Measurements from ENCODE around the gene TSNAXIP1. TPM values are rescaled to one million over a fixed set of nuclear protein-coding genes. Genes with fewer than 3 reads are reported as not detected.

TSNAXIP1 gene
- total and polyA plus RNA-seq, 4 donors = 4.1 to 8.7 (median 5.0) TPM

- H3K9ac ChIP-seq (ENCODE audit: insufficient read depth in 1 of 2, low read length in 2 of 2) = peak overlapping the region in 1 of 2 donors; percentile 52
- H3K36me3 ChIP-seq (ENCODE audit: control insufficient read depth in 4 of 4, insufficient read depth in 4 of 4, low read length in 4 of 4) = peaks cover 0 to 6% (median 1%) of the 10 kb centered on the region in 4 donors
- TF ChIP-seq CTCF (IDR thresholded peaks at IDR 0.05; ENCODE audit: control extremely low read depth, extremely low read depth) = no peak
- ATAC-seq (ENCODE audit: insufficient read depth, low FRiP score) (no peak), DNase-seq (no peak)
- 52 to 68% methylated on average over 17 of the region's 17 CpGs for WGBS, 2 donors
- H3K4me1 ChIP-seq (ENCODE audit: control insufficient read depth in 5 of 5, insufficient read depth in 5 of 5, low read length in 5 of 5) = peaks cover 14 to 35% (median 17%) of the 10 kb centered on the region in 5 donors
- H3K4me3 ChIP-seq = no peak overlapping the region
- no peaks in the 10 kb centered on the region for H3K9me3 ChIP-seq (ENCODE audit: control insufficient read depth in 4 of 4, insufficient read depth in 3 of 4, low read length in 3 of 4)
- H3K27ac ChIP-seq (ENCODE audit: low read depth in 1 of 2, low read length in 1 of 2) = peak overlapping the region; percentile 95 to 97
- no peaks in the 10 kb centered on the region for H3K27me3 ChIP-seq (ENCODE audit: control insufficient read depth in 3 of 3, insufficient read depth in 3 of 3, low read length in 2 of 3)
Measured at GRCh38 chr16:67841198-67841815, 34.6 kb downstream of the TSNAXIP1 start.

- peaks cover 0 to 6% (median 1%) of the 10 kb centered on the region in 4 donors for H3K36me3 ChIP-seq (ENCODE audit: control insufficient read depth in 4 of 4, insufficient read depth in 4 of 4, low read length in 4 of 4)
- WGBS, 2 donors = 1% methylated on average over 80 to 83 of the region's 83 CpGs
- no peaks in the 10 kb centered on the region for H3K9me3 ChIP-seq (ENCODE audit: control insufficient read depth in 4 of 4, insufficient read depth in 3 of 4, low read length in 3 of 4)
- DNase-seq (peak; percentile 96 to 99 (median 97)), ATAC-seq (ENCODE audit: insufficient read depth, low FRiP score) (peak; percentile 86)
- peaks cover 14 to 35% (median 17%) of the 10 kb centered on the region in 5 donors for H3K4me1 ChIP-seq (ENCODE audit: control insufficient read depth in 5 of 5, insufficient read depth in 5 of 5, low read length in 5 of 5)
- peak within 1 kb of the TSS; percentile 55 for H3K4me3 ChIP-seq
- H3K27me3 ChIP-seq (ENCODE audit: control insufficient read depth in 3 of 3, insufficient read depth in 3 of 3, low read length in 2 of 3) = no peaks in the 10 kb centered on the region
- H3K9ac ChIP-seq (ENCODE audit: insufficient read depth in 1 of 2, low read length in 2 of 2) = peak within 1 kb of the TSS; percentile 52 to 97
- peak; percentile 92 for TF ChIP-seq CTCF (IDR thresholded peaks at IDR 0.05; ENCODE audit: control extremely low read depth, extremely low read depth)
- peak within 1 kb of the TSS; percentile 95 to 97 for H3K27ac ChIP-seq (ENCODE audit: low read depth in 1 of 2, low read length in 1 of 2)
Measured at GRCh38 chr16:67841816-67842508, 35.3 kb downstream of the TSNAXIP1 start, which contains the start of gene THAP11. THAP11 (plus strand) TSS chr16:67842320; CDS start chr16:67842555, 235 bp downstream.

- Histone ChIP-seq H3K9ac (ENCODE audit: insufficient read depth in 1 of 2, low read length in 2 of 2) (peak overlapping the region; percentile 34 to 77), H3K27ac (ENCODE audit: low read depth in 1 of 2, low read length in 1 of 2) (peak overlapping the region; percentile 95 to 97), H3K36me3 (ENCODE audit: control insufficient read depth in 4 of 4, insufficient read depth in 4 of 4, low read length in 4 of 4) (peaks cover 0 to 6% (median 1%) of the 10 kb centered on the region in 4 donors), H3K4me3 (peak overlapping the region; percentile 55), H3K9me3 (ENCODE audit: control insufficient read depth in 4 of 4, insufficient read depth in 3 of 4, low read length in 3 of 4) (no peaks in the 10 kb centered on the region), H3K4me1 (ENCODE audit: control insufficient read depth in 5 of 5, insufficient read depth in 5 of 5, low read length in 5 of 5) (peaks cover 14 to 39% (median 17%) of the 10 kb centered on the region in 5 donors), H3K27me3 (ENCODE audit: control insufficient read depth in 3 of 3, insufficient read depth in 3 of 3, low read length in 2 of 3) (no peaks in the 10 kb centered on the region)
- WGBS, 2 donors = 0% methylated on average over 54 to 67 of the region's 67 CpGs
- peak; percentile 17 for TF ChIP-seq CTCF (IDR thresholded peaks at IDR 0.05; ENCODE audit: control extremely low read depth, extremely low read depth)
- ATAC-seq (ENCODE audit: insufficient read depth, low FRiP score) (peak; percentile 0), DNase-seq (peak; percentile 57 to 74 (median 71))
Measured at GRCh38 chr16:67842509-67843342, 36.0 kb downstream of the TSNAXIP1 start.
